Fibroblast of skin of right biceps (primary cell): ENCODE measurements around the gene GLB1L3.

Source experiments
- DNase-seq: peaks from one replicate; pipeline ENCODE4 v3.0.0-alpha.2; 2013

The GLB1L3 gene

GRCh38 chr11:134275534-134276395 lies at the start of gene GLB1L3:
GLB1L3 (plus strand) TSS chr11:134276379; CDS start chr11:134276741, 362 bp downstream.
- DNase-seq, result peak; percentile 19

DNA sequence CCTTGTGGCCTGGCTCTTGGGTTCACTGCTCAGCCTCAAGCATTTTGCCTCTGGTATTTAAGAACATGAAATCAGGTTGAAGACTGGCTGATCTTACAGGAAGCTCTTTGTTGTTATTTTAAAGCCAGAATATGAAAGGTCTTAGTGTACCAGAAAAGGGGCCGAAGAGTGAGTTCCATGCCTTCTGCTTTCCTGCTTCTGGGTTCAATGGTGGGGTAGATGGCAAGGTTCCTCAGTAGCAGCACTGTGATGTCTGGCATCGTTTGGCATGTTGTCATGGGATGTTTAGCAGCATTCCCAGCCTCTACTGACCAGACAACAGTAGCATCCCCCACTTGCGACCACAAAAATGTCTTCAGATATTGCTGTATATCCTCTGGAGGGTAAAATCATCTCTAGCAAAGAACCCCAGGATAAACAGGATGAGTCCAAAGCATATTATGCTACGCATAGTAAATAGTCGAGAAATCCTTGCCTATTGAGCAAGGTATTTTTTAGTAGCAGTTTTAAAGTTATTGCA lies 49.3 kb upstream of the GLB1L3 start:
- DNase-seq, result peak; percentile 36

DNA sequence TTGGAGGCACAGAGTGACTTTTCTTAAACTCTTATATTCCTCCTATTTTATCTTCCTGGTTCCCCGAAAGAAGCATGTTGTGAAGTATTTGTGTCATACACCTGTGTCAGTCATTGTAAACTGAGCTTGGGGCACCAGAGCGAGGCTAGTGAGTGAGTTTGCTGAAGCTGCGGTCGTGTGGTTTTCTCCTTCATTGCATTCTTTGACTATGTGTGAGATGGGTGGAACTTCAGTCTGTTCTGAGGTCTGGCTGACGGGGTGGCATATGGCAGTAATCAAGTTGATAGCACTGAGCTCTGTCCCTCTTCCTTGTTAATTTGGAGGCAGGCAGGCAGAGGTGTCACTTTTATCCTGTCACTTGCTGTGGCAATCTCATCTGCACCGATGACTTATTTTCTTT lies 47.6 kb upstream of the GLB1L3 start:
- DNase-seq, result peak; percentile 82

GRCh38 chr11:134229126-134229790 lies 46.9 kb upstream of the GLB1L3 start:
- DNase-seq, result peak; percentile 48

DNA sequence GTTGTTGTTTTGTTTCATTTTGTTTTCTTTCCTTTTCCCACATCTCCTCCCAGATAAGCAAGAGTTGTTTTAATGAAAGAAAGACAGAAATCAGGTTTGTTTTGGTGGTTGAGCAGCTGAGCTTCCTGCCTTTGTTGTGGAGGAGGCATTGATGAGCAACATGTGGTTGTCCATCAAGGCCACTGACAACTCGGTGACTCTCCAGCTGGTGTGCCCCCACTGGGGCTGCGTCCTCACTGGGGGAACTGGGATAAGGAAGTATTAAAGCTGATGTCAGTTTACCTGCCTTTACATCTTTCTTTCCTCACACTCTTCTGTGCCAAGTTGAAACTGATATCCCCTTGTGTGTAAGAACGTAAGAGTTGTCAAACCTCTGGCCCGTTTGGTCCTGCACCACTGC lies 45.8 kb upstream of the GLB1L3 start:
- DNase-seq, result no peak

- DNase-seq, result no peak
Measured at GRCh38 chr11:134231958-134232659, 44.1 kb upstream of the GLB1L3 start.

GRCh38 chr11:134233729-134234179 lies 42.4 kb upstream of the GLB1L3 start:
- DNase-seq, result no peak

DNA sequence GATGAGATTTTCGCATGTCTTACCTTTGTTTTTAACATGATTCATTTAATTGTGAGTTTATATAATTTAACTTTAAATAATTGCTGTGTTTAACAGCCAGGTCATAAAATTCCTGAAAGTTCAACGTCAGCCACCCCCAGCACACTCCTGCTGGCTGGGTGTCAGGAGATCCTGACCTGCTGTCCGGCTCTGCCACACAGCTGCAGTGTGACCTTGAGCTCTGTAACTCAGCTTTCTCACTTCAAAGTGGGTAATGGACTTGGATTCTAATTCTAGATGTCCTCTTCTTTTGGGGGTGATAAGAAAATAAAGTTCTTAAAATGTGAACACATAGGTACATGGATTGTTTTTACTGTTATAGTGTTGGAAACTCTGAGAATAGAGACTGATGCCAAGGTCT lies 40.8 kb upstream of the GLB1L3 start:
- DNase-seq, result no peak

GRCh38 chr11:134236834-134237556 lies 39.2 kb upstream of the GLB1L3 start:
- no peak for DNase-seq

DNA sequence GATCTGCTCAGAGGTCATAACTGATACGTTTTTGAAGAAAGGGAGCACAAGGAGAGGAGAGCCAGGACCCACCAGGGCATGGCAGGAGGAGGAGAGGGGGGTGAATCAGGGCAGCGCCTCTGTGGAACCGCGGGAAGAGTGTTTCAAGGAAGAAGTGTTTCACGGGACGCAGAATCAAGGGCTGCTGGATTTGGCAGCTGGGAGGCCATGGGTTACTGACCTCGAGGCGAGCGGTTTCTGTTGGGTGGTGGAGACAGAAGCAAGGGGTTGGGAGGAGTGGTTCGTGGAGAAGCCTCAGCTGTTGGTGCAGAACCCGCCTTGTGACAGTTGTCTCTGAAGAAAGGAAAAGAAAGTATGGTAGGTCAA lies 38.6 kb upstream of the GLB1L3 start:
- no peak for DNase-seq

DNA sequence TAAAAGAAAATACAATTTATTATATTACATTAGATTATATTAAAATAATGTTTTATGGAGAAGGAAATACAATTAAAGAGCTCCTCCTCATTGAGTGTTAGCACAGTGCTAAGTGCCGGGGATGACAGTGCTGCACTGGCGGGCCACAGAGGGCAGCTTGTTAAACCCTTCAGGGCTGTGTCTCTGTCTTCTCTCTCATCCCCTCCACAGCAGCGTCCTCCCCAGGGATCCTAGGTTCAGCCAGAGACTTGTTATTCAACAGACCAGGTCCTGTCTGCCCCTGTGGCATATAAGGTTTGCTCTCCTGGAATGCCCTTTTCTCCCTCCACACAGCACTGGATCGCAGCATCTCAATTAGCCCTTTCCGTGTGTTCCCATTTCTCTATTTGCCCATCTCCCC lies 37.2 kb upstream of the GLB1L3 start:
- DNase-seq, result no peak

DNA sequence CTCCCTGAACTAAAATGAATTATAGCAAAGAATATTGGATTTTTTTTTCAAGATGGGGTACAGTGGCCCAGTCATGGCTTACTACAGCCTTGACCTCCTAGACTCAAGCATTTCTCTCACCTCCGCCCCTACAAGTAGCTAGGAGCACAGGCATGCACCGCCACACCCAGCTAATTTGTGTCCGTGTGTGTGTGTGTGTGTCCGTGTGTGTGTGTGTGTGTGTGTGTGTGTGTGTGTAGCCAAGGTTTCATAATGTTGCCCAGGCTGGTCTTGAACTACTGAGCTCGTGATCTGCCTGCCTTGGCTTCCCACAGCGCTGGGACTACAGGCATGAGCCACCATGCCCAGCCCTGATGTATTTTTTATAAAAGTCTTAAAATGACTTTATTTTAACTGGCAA lies 35.6 kb upstream of the GLB1L3 start:
- no peak for DNase-seq

DNA sequence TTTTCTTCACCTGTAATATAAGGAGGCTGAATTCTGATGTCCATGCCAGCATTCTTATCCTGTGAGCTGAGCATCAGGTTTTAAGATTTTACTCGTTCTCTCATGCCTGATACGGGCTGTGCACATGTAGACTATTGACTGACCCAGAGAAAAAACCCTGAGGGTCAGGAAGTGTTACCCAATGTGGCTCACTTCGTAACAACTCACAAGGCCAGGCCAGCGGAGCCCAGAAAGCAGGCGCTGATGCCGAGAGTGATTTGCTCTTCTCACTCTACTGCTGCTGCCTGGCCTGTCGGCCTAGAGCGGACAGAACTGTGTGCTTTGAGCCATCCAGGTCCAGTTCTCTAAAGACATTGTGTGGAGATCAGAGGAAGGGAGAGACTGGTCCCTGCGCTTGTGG lies 33.8 kb upstream of the GLB1L3 start:
- DNase-seq, result no peak

GRCh38 chr11:134243913-134244312 lies 32.3 kb upstream of the GLB1L3 start:
- no peak for DNase-seq

DNA sequence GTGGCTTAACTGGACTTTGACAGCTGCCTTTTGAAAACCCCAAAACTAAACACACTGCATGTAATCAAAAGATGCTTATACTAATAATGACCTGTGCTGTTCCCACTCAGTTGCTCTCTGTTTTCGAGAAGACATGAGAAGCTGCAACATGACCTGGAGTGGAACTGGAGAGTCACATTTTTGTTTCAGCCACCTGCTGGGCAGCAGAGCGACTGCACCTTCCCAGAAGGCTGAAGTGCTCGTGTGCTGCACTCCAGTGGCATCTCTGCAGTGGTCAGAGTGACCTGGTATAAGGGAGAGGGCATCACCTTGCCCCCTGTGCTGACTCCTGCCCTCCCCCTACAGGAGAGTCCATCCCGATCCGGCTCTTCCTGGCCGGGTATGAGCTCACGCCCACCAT lies 31.6 kb upstream of the GLB1L3 start:
- no peak for DNase-seq

GRCh38 chr11:134245434-134245833 lies 30.7 kb upstream of the GLB1L3 start:
- no peak for DNase-seq

DNA sequence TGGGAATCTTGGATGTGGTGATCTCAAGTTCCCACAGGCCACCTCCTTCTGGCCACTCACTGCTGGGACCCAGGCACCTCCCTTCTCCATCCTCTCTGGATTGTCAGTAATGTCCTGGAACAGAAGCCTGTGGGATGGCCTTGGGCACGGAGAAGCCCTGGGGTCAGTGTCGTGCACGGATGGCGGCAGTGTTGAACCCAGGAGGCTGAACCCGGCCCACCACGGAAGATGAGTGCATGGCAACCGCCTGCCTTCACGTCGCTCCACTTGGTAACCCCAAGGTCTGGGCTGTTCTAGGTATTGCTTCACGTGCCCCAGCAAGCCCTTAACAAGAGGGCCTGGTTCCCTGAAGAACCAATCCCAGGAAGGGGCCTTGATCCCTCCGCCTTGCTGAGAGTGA lies 30.1 kb upstream of the GLB1L3 start:
- no peak for DNase-seq

DNA sequence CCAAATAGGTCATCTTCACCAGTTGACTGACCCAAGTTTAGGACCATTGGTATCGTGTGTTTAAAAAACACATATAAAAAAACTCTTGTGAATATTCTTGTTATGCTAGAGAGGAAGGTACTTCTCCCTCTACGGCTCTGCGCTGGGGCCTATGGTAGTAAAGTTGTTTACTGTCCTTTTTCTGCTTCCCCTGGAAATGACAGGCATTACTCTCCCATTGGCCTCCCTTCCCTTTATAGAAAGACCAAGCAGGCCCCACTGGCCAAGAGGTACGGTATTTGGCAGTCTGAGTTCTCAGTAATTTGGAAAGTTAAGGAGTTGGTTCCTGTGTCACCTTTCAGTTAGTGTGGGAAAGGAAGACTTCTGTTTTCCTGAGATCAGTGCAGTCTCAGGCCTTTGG lies 29.5 kb upstream of the GLB1L3 start:
- DNase-seq, result no peak

DNA sequence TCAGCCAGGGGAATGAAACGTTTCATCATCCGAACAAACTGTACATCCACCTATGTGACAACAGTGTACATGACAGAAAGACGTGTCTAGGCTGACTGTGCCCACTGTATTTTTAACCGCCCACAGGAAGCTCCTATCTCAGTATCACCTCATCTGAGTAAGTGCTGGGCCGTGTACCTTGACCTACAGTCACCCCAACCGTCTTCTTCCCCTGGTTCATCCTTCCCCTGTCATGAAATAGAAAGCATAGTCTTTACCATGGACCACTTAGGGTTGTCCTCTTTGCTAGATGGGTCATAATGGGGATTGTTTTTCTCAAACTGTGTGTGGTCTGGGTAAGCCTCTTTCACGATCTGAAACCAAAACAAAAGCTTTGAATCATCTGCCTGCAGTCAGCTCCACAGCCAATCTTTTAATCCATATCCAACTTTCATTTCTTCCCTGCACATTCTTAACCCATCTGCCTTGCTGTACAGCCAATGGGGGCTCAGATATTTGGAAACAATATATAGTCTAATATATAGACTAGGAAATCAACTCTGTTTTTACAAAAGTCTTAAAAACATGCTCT lies 27.2 kb upstream of the GLB1L3 start:
- DNase-seq, result no peak

DNA sequence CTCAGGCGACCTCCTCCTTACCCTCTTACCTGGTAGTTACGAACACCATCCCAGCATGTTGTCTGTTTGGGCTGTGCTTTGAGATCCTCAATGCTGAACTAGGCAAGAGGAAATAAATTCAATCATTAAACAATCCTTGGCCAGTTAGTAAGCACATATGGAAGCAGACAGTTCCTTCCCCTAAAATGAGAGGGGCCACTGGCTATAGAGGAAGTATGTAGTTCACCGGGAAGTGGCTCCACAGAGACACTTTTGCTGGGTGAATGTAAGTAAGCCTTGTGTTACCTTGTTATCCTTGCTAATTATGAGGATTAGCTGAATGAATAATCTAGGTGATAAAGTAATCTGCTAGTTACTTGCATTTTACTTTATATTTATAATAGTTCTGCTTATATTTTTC lies 25.9 kb upstream of the GLB1L3 start:
- no peak for DNase-seq

DNA sequence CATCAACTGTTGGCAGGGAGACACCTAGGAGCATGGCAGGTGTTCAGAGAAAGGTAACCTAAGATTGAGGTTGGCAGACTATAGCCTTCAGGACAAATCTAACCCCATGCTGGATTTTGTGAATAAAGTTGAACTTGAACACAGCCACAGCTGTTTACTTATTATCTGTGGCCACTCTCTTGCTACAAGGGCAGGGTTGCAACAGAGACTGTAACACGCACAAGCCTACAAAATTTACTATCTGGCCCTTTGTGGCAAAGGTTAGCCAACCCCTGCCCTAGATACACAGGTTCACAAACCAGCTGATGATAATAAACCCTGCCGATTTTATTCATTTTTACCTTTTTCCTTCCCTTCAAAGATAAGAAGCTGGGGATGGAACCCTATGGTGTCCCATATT lies 25.5 kb upstream of the GLB1L3 start:
- DNase-seq, result no peak
